Natural killer cell (primary cell): ENCODE measurements around the gene COL1A1. TPM values are rescaled to one million over a fixed set of nuclear protein-coding genes. Genes with fewer than 3 reads are reported as not detected.

Source experiments
- ATAC-seq, 3 donors: fragments of 150-1000 bp in 2 of 3; fragments of 200-7000 bp in 1 of 3; cut with Tn5 transposase; 1 replicate in 1 of 3; 2 replicates in 2 of 3; pipeline ENCODE4 v1.10.0; 2021; ENCODE audit warnings: mild to moderate bottlenecking in 2 of 3, moderate library complexity in 2 of 3
- DNase-seq, 2 donors: peaks; one replicate each; pipeline versions ENCODE4 v3.0.0 to v3.0.0-alpha.2; 2013 to 2021; ENCODE audit warnings: mixed read lengths in 1 of 2
- H3K27ac ChIP-seq: one replicate; pipeline ENCODE4 v1.5.1; 2013; ENCODE audit warnings: mild to moderate bottlenecking, low read length
- H3K27me3 ChIP-seq: one replicate; pipeline ENCODE4 v1.6.1; 2013; ENCODE audit warnings: low read length; ENCODE audit not compliant: control insufficient read depth, insufficient read depth
- H3K36me3 ChIP-seq: one replicate; pipeline ENCODE4 v1.6.1; 2013; ENCODE audit warnings: low read length; ENCODE audit not compliant: control insufficient read depth, insufficient read depth
- H3K4me1 ChIP-seq: one replicate; pipeline ENCODE4 v1.6.1; 2013; ENCODE audit warnings: low read length; ENCODE audit not compliant: control insufficient read depth, insufficient read depth
- H3K4me3 ChIP-seq: one replicate; pipeline ENCODE4 v1.5.1; 2013; ENCODE audit warnings: low read length
- H3K9me3 ChIP-seq: one replicate; pipeline ENCODE4 v1.6.1; 2013; ENCODE audit warnings: low read length; ENCODE audit not compliant: control insufficient read depth, insufficient read depth
- H3K27ac Mint-ChIP-seq, 2 donors: one replicate each; pipeline ENCODE4 v1.8.0; 2022; ENCODE audit warnings: mild to moderate bottlenecking in 2 of 2, mixed read lengths in 2 of 2, moderate library complexity in 1 of 2
- H3K27me3 Mint-ChIP-seq, 2 donors: one replicate each; pipeline ENCODE4 v1.8.0; 2022; ENCODE audit warnings: low read depth in 2 of 2, mixed read lengths in 2 of 2
- H3K36me3 Mint-ChIP-seq: one replicate; pipeline ENCODE4 v1.8.0; 2022; ENCODE audit warnings: mixed read lengths
- H3K4me1 Mint-ChIP-seq, 2 donors: one replicate each; pipeline ENCODE4 v1.8.0; 2022; ENCODE audit warnings: mixed read lengths in 2 of 2
- H3K4me3 Mint-ChIP-seq: one replicate; pipeline ENCODE4 v1.8.0; 2022; ENCODE audit warnings: mild to moderate bottlenecking, moderate library complexity, mixed read lengths
- H3K9me3 Mint-ChIP-seq, 2 donors: one replicate each; pipeline ENCODE4 v1.8.0; 2022; ENCODE audit warnings: mixed read lengths in 2 of 2
- CTCF ChIP-seq: fragments of 200-600 bp; IDR thresholded peaks from one replicate; pipeline ENCODE4 v1.8.0; 2022; ENCODE audit warnings: antibody characterized with exemption
- WGBS: methylation state at CpG from one replicate; pipeline ENCODE4 v1.1.7; 2013; ENCODE audit warnings: missing lambda C conversion rate; ENCODE audit not compliant: insufficient coverage; 5-methylcytosine and 5-hydroxymethylcytosine counted together
- intact Hi-C: fragments of 100-400 bp; cut with micrococcal nuclease; formaldehyde crosslinking; loops from one replicate; pipeline ENCODE4 v1.14.2; 2022
- total RNA-seq, 4 donors: library from RNA; stranded (reverse); fragments of 120-200 nt in 1 of 4; gene quantifications; one replicate each; pipeline versions ENCODE4 v1.2.3 to v1.2.4, GENCODE V29; 2013 to 2022

The COL1A1 gene
- total RNA-seq, 3 donors from 2014 or later (not counting 1 experiment from before 2014, with no cell fraction given) = 2.3 to 7.5 (median 2.6) TPM

- peaks cover 35% of the 10 kb centered on the region for H3K4me1 ChIP-seq
- no peaks in the 10 kb centered on the region for H3K27me3 ChIP-seq
- Mint-ChIP-seq H3K27ac (peak overlapping the region in 1 of 2 donors; percentile 86), H3K4me3 (peak overlapping the region; percentile 6), H3K27me3 (no peaks in the 10 kb centered on the region), H3K9me3 (no peaks in the 10 kb centered on the region), H3K36me3 (no peaks in the 10 kb centered on the region), H3K4me1 (peaks cover 13 to 25% of the 10 kb centered on the region in 2 donors)
- DNase-seq = no peak
- no peaks in the 10 kb centered on the region for H3K36me3 ChIP-seq
- H3K9me3 ChIP-seq = no peaks in the 10 kb centered on the region
- intact Hi-C loops = loop anchor here (5.0 kb wide), 1 partner anchor 57 kb away; the partner anchor contains the start of gene PDK2
- no peak for TF ChIP-seq CTCF
- 78% methylated on average over 13 of the region's 16 CpGs for WGBS
- H3K27ac ChIP-seq = no peak overlapping the region
- no peak overlapping the region for H3K4me3 ChIP-seq
- no peak for ATAC-seq
Observed at GRCh38 chr17:50153650-50154575, 47.5 kb downstream of the COL1A1 start.

- no peaks in the 10 kb centered on the region for H3K9me3 Mint-ChIP-seq
- H3K27me3 Mint-ChIP-seq = no peaks in the 10 kb centered on the region
- ATAC-seq = no peak
- Histone ChIP-seq H3K36me3 (no peaks in the 10 kb centered on the region), H3K4me3 (no peak overlapping the region), H3K27me3 (no peaks in the 10 kb centered on the region), H3K9me3 (no peaks in the 10 kb centered on the region), H3K27ac (peak overlapping the region; percentile 70), H3K4me1 (peaks cover 40% of the 10 kb centered on the region)
- intact Hi-C loops = loop anchor here (5.0 kb wide), 1 partner anchor 55 kb away; the partner anchor contains the start of gene PDK2
- WGBS = 91% methylated on average over 6 of the region's 7 CpGs
- DNase-seq = no peak
- no peak overlapping the region for H3K4me3 Mint-ChIP-seq
- no peak for TF ChIP-seq CTCF
- H3K4me1 Mint-ChIP-seq = peaks cover 14 to 25% of the 10 kb centered on the region in 2 donors
- H3K27ac Mint-ChIP-seq = peak overlapping the region in 1 of 2 donors; percentile 86
- no peaks in the 10 kb centered on the region for H3K36me3 Mint-ChIP-seq
Observed at GRCh38 chr17:50152736-50153135, 48.7 kb downstream of the COL1A1 start.

- 2% methylated on average over 10 of the region's 12 CpGs for WGBS
- H3K9me3 ChIP-seq = no peaks in the 10 kb centered on the region
- H3K4me1 ChIP-seq = peaks cover 47% of the 10 kb centered on the region
- no peaks in the 10 kb centered on the region for H3K36me3 ChIP-seq
- intact Hi-C loops = loop anchor here (5.0 kb wide), 1 partner anchor 55 kb away; the partner anchor contains the start of gene PDK2
- Mint-ChIP-seq H3K27ac (peak overlapping the region; percentile 70 to 86), H3K27me3 (no peaks in the 10 kb centered on the region), H3K9me3 (no peaks in the 10 kb centered on the region), H3K36me3 (no peaks in the 10 kb centered on the region), H3K4me3 (peak overlapping the region; percentile 85), H3K4me1 (peaks cover 21 to 32% of the 10 kb centered on the region in 2 donors)
- peak overlapping the region; percentile 70 for H3K27ac ChIP-seq
- DNase-seq (peak; percentile 43 to 69), ATAC-seq (peak; percentile 24 to 39 (median 25))
- TF ChIP-seq CTCF = no peak
- H3K27me3 ChIP-seq = no peaks in the 10 kb centered on the region
- peak overlapping the region; percentile 73 for H3K4me3 ChIP-seq
Observed at GRCh38 chr17:50151937-50152547, 49.4 kb downstream of the COL1A1 start.
